ENCODE data around the gene ASXL1.
"Not testable (repeated sequence)": the region's sequence is repeated elsewhere in the genome, so short reads cannot be mapped to it uniquely, and the experiment has no call there.

ASXL1 gene

GRCh38 chr20:32337937-32338661 lies 20.0 kb upstream of the ASXL1 start:
- DNase-seq: no peak

DNA sequence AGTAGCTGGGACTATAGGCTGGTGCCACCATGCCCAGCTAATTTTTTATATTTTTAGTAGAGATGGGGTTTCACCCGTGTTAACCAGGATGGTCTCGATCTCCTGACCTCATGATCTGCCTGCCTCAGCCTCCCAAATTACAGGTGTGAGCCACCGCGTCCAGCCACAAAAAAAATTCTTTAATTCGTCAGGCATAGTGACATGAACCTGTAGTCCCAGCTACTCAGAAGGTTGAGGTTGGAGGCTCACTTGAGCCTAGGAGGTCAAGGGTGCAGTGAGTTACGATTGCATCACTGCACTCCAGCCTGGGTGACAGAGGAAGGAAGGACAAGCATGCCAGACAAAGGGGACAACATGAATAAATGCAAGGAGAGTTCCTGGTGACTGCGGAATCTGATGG lies 19.5 kb upstream of the ASXL1 start:
- DNase-seq: no peak

DNA sequence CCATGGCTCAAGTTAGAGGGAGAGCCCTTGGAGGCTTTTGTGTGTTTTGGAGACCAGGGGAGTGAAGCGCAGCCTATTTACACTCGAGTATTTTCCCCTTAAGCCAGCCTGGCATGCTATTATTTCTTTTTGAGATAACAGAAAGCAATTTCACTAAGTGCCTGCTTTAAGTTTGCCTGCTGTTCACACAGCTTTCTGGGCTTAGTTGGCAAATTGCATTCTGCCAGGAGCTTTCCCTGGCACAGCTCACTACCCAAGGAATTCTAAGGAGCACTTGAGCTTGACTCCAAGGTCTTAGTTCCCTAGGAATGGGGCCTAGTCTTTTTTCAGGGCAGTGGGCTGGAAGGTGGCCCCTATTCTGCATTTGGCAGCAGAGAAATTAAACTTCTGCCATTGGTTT lies 19.0 kb upstream of the ASXL1 start:
- DNase-seq: no peak

DNA sequence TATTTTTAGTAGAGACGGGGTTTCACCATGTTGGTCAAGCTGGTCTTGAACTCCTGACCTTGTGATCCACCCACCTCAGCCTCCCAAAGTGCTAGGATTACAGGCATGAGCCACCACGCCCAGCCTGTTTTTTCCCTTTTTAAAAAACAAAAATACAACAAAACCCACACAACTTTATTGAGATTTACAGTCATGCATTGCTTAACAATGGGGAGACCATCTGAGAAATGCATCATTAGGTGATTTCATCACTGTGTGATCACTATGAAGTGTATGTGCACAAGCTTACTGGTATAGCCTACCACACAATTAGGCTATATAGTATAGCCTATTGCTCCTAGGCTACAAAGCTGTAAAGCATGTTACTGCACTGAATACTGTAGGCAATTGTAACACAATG lies 17.1 kb upstream of the ASXL1 start:
- DNase-seq: not testable (repeated sequence)

GRCh38 chr20:32343439-32343838 lies 14.7 kb upstream of the ASXL1 start:
- no peak for DNase-seq

DNA sequence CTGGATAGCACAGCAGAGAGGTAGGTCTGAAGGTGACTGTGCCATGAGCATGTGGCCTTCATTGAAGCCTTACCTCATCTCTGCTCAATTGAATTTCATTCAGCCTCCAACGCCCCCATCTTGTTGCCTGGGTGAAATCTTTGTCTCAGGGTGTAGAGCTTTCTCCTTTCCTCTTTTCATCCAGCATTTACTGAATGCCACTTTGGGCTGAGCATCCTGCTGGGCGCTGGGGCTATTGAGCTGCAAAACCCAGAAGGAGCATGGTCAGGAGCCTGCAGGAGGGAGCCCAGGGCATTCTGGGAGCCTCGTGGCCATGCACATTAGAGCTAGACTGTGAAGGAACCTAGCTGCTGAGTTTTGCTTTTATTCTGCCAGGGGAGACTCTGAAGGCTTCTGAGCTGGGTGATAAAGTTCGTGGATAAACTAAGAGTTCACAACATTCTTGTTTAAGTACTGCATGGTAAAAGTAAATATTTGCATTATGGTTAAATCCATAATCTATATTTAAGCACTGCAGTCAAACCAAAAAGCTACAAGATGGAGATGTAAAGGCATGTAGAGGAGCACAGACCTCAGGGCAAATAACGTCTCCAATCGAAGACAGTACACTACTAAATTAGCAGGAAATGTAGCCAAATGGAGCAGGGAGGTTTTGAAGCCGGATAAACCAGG lies 13.2 kb upstream of the ASXL1 start:
- DNase-seq: no peak

GRCh38 chr20:32348207-32348606 lies 9.9 kb upstream of the ASXL1 start:
- DNase-seq: no peak

GRCh38 chr20:32350421-32350820 lies 7.7 kb upstream of the ASXL1 start:
- no peak for DNase-seq

DNA sequence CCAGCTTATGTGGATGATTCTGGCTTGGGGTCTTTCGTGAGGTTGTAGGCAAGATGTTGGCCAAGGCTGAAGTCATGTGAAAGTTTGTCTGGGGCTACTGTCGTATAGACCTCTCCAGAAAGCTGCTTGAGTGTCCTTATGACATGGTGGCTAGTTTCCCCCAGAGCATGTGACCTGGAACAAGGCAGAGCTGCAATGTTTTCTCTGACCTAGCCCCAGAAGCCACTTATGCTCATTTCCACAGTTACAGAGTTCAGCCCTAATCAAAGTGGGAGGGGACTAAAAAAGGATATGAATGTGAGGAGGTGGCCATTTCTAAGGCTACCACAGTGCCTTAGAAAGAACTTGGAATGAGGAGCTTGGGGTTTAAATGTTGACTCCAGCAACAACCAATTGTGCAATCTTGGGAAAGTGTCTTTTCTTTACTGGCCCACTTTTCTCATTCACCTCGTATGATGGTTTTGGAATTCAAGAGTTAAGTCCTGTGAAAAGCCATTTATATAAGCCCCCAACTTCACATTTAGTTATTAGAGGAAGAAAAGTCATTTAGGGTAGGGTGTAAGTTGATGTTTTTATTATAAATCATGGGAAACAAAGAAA lies 5.9 kb upstream of the ASXL1 start:
- no peak for DNase-seq

DNA sequence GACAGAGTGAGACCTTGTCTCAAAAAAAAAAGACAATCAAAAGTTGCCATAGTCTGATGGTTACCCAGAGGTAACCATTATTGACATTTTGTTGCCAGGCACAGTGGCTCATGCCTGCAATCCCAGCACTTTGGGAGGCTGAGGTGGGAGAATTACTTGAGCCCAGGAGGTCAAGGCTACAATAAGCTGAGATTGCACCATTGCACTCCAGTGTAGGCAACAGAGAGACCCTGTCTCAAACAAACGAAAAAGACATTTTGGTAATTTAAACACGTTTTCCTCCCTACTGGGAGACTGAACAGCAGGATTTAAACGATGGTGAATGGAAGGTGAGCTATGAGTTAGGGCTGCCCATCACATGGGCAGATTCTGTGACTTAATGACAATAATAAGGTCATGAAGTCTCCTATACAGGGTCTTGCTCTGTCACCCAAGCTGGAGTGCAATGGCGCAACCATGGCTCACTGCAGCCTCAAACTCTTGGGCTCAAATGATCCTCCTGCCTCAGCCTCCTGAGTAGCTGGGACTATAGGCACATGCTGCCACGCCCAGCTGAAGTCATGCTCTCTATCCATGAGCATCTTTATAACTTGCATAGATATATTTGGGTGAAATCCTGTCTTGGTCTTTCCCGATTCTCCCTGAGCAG lies 4.2 kb upstream of the ASXL1 start:
- no peak for DNase-seq

DNA sequence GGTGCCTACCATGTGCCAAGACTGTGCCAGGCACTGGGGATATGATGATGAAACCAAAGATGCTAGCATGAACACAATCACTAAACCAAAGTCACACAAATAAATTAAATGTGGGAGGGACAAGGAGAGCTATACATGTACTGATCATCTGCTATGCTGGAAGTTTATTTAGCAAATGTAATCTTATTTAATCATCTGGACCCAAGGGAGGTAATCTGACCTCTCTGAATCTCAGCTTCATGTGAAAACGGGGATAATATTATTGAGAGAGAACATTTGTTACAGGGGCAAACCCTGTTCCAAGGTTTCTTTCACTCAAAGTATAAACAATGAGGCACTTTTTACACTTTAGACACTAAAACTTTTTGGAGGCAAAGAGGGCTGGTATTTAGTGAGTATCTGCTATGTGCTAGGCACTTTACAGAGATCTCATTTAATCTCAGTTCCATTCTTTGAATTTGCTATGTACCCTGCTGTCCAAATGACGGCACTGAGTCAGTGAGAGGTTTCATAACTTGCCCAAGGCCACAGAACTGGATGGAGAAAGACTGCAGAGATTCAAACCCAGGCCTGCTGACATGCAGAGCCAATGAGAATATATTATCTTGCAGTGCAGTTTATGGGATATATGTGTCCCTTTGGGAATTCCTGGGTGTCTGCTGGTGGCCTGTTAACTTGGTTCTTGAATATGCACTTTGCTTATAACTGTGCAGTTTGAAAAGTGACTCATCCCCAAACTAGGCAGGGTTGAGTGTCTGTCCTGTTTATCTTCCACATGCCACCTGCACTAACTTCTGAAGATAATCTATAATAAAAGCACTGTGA lies 3.3 kb upstream of the ASXL1 start:
- DNase-seq: no peak

DNA sequence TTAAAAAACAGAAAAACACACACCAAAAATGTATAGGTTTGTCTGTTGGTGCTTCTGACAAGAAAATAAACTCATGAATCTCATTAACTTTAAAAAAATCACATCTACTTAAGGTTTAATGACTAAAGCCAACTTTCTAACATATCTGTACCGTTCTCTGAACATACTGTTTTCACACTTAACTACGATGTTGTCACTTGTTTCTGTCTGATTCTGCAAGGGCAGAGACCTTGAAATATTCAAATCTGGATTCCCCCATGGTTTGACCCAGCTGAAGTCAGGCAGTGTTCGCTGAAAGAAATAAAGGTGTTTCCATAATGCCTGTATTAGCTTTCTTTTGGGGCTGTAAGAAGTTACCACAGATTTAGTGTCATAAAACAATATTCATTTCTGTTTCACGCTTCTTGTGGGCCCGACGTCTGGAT lies 2.7 kb upstream of the ASXL1 start:
- no peak for DNase-seq

GRCh38 chr20:32355907-32356621 lies 2.1 kb upstream of the ASXL1 start:
- not testable (repeated sequence) for DNase-seq

DNA sequence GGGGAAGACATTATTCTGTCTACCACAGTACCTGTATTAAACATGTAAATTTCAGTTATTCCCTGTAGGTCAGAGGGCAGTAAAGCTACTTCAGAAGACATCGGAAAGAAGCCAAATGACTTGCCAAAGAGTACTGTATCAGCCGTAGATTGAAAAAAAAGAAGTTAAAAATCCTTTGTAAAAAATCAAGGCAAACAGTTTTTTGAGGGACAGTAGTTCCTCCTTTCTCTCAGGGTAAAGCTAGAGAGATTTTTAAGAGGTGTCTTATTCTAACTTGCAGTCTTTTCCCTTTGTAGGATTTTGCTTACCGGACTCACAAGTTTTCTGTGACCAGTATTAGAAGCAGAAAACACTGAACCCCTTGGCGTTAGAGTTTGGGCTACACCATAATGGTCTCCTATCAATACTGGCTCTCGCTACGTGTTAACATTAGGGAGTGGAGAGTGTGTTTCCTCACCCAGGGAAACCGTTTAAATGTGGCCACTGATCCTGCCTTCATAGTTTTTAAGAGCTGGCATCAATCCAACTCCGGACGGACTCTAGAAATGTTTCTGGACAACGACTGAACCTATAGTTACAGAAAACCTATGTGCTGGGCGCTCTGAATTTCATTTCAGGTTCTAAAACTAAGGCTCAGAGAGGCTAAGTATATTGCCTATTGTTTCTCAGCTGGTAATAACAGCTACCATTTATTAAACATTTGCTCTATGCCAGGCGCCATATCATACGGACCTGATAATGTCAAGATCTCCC lies 1.3 kb upstream of the ASXL1 start:
- DNase-seq: no peak

- no peak for DNase-seq
Observed at GRCh38 chr20:32357375-32357868, 709 bp upstream of the ASXL1 start.

DNA sequence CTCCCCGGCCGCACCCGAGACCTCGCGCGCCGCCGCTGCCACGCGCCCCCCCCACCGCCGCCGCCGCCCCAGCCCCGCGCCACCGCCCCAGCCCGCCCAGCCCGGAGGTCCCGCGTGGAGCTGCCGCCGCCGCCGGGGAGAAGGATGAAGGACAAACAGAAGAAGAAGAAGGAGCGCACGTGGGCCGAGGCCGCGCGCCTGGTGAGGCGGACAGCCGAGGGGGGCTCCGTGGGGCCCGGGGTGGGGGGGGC lies 426 bp downstream of the ASXL1 start:
- no peak for DNase-seq

DNA sequence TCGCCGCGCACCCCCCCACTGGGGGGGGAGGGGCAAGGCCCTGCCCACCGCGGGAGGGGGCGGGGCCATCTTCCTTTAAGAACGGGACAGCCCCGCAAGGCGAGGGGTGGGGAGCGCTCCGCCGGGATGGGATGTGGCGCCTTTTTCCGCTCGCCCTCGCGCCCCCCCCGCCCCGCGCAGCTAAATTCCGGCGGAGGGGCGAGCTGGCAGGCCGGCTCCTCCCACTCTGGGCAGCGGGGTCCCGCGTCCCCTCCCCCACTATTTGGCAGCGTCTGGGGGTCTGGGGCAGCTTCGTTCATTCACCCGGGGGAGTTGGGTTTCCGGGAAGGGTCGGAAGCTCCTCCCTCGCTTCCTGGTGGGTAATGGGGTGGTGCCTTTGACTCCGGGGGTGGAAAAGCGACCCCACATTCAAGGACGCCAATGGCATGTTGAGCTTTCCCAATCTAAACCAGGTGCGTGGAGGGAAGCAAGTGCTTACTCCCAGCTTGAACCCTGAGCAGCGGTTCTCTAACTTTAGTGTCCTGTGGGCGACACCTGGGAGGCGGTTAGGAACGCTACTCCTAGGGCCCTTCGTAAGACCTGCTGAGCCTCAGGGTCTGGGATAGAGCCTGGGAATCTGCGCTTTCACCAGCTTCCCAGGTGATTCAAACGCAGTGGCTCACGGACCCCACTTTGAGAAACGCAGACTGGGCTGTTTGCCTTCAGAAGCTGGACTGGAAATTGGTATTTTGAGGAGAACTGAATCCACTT lies 927 bp downstream of the ASXL1 start:
- peak; percentile 73 for DNase-seq

DNA sequence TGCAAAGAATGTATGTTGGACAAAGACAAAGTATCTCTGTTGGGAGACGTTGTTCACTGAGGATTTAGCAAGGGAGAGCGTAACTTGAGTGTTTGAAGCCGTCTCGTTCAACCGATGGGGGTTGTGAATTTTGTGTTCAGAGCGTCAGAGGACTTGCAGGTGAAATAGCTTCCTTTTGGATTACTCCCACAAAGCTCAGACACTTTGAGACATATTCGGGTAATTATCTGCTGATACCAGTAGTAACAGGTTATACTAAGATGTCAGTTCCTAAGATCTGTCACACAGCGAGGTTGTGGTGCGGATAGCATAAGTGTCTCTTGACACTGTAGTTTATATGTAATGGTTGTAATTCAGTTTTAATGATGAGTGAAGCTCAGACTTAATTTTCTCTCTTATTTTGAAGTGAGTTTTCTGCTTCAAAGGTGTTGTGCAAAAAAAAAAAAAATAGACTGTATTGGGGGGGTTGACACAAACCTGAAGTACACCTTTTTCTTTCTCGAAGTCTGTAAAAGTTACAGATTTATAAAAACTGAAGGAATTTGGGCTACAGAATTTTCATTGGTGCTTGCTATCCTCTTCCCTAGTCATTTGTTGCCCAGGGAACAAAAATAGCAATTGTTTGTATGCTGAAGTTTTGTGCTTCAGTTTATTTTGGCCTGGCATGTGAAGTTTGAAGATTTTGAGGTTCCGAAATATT lies 1.7 kb downstream of the ASXL1 start:
- DNase-seq: peak; percentile 32

DNA sequence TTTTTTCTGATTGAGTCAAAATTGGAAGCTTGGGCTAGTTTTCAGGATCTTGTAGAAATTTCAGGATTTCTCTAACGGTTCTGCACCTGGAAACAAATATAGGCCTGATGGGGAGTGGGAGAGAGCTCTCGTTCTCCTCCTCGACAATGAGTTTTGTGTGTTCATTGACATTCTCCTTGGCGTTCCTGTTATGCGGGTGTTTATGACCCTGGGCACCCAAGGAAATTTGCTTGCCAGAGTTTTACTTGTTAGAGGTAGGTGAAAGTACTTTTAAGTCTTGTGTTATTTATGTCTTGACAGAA lies 2.2 kb downstream of the ASXL1 start:
- no peak for DNase-seq

GRCh38 chr20:32362901-32363364 lies 4.8 kb downstream of the ASXL1 start:
- DNase-seq: peak; percentile 31

Measured in CD4-positive, alpha-beta T cell treated with Interleukin-17A for 1 hour (primary cell).